22Rv1 (cell line): ENCODE measurements around the gene FBXO8.

Source experiments
- H3K27ac ChIP-seq: fragments of 450-650 bp; 2 replicates; pipeline ENCODE4 v1.5.1; 2017
- CTCF ChIP-seq: fragments of 450-650 bp; IDR thresholded peaks from 2 replicates; pipeline ENCODE4 v1.5.1; 2017; ENCODE audit warnings: mild to moderate bottlenecking
- ZFX ChIP-seq: fragments of 450-650 bp; IDR thresholded peaks from 2 replicates; pipeline ENCODE4 v1.6.1; 2017; ENCODE audit warnings: antibody characterized with exemption, borderline replicate concordance

The FBXO8 gene

GRCh38 chr4:174259580-174259979 is 23.9 kb downstream of the FBXO8 start:
- TF ChIP-seq ZFX (no peak), CTCF (no peak)
- no peak overlapping the region for H3K27ac ChIP-seq

GRCh38 chr4:174256277-174256713 is 27.2 kb downstream of the FBXO8 start:
- H3K27ac ChIP-seq, result no peak overlapping the region
- TF ChIP-seq CTCF, result no peak

GRCh38 chr4:174255786-174256185 is 27.7 kb downstream of the FBXO8 start:
- no peak overlapping the region for H3K27ac ChIP-seq
- TF ChIP-seq ZFX (no peak), CTCF (no peak)

GRCh38 chr4:174255374-174255773 is 28.1 kb downstream of the FBXO8 start:
- TF ChIP-seq CTCF (no peak), ZFX (no peak)
- H3K27ac ChIP-seq, result no peak overlapping the region

GRCh38 chr4:174254613-174255012 is 28.9 kb downstream of the FBXO8 start:
- no peak for TF ChIP-seq CTCF
- no peak for TF ChIP-seq ZFX

GRCh38 chr4:174252412-174252811 is 31.1 kb downstream of the FBXO8 start:
- H3K27ac ChIP-seq, result no peak overlapping the region
- TF ChIP-seq CTCF (no peak), ZFX (no peak)

More at GRCh38 chr4:174254613-174255012, 28.9 kb downstream of the FBXO8 start:
- no peak overlapping the region for H3K27ac ChIP-seq

GRCh38 chr4:174248407-174248806 is 35.1 kb downstream of the FBXO8 start:
- TF ChIP-seq CTCF (no peak), ZFX (no peak)
- H3K27ac ChIP-seq, result no peak overlapping the region
